T-helper 1 cell treated with Interleukin-12 subunit alpha and Interleukin-12 subunit beta and Interleukin-4 antibody, amounts not matched to agents 30 μg/mL and 1 μg/mL, for 36 hours (primary cell): ENCODE data around the gene KRTAP1-5.
"Not testable (repeated sequence)": the region's sequence is repeated elsewhere in the genome, so short reads cannot be mapped to it uniquely, and the experiment has no call there.

Source experiments
- H3K27ac Mint-ChIP-seq: one replicate; pipeline ENCODE4 v1.8.0; 2021; ENCODE audit warnings: mild to moderate bottlenecking, mixed read lengths
- H3K27me3 Mint-ChIP-seq: one replicate; pipeline ENCODE4 v1.8.0; 2021; ENCODE audit warnings: low read depth, mixed read lengths
- H3K36me3 Mint-ChIP-seq: one replicate; pipeline ENCODE4 v1.8.0; 2021; ENCODE audit warnings: low read depth, mixed read lengths
- H3K4me1 Mint-ChIP-seq: one replicate; pipeline ENCODE4 v1.8.0; 2021; ENCODE audit warnings: low read depth, mixed read lengths
- H3K4me3 Mint-ChIP-seq: one replicate; pipeline ENCODE4 v1.8.0; 2021; ENCODE audit warnings: mild to moderate bottlenecking, moderate library complexity, mixed read lengths
- H3K9me3 Mint-ChIP-seq: one replicate; pipeline ENCODE4 v1.8.0; 2021; ENCODE audit warnings: mixed read lengths

Gene KRTAP1-5

GRCh38 chr17:41026715-41027471, at the start of gene KRTAP1-5:
Gene KRTAP1-5 (minus strand): TSS chr17:41027208. CDS start chr17:41027155, 53 bp downstream.
- H3K4me1 Mint-ChIP-seq, result no peaks in the 10 kb centered on the region
- H3K4me3 Mint-ChIP-seq, result no peak within 1 kb of the TSS
- H3K27me3 Mint-ChIP-seq, result peaks cover 10% of the 10 kb centered on the region
- no peaks in the 10 kb centered on the region for H3K9me3 Mint-ChIP-seq
- no peaks in the 10 kb centered on the region for H3K36me3 Mint-ChIP-seq
- no peak within 1 kb of the TSS for H3K27ac Mint-ChIP-seq

- H3K36me3 Mint-ChIP-seq, result no peaks in the 10 kb centered on the region
- peaks cover 14% of the 10 kb centered on the region for H3K27me3 Mint-ChIP-seq
- no peaks in the 10 kb centered on the region for H3K4me1 Mint-ChIP-seq
- H3K4me3 Mint-ChIP-seq, result no peak overlapping the region
- no peak overlapping the region for H3K27ac Mint-ChIP-seq
- no peaks in the 10 kb centered on the region for H3K9me3 Mint-ChIP-seq
These were observed 49.8 kb upstream of the KRTAP1-5 start for GRCh38 chr17:41076788-41077187.

- Mint-ChIP-seq H3K4me1 (no peaks in the 10 kb centered on the region), H3K27me3 (peaks cover 11% of the 10 kb centered on the region), H3K4me3 (no peak overlapping the region), H3K36me3 (no peaks in the 10 kb centered on the region), H3K9me3 (no peaks in the 10 kb centered on the region), H3K27ac (no peak overlapping the region)
These were observed 46.7 kb upstream of the KRTAP1-5 start for GRCh38 chr17:41073676-41074075.

GRCh38 chr17:41071606-41072360, 44.8 kb upstream of the KRTAP1-5 start:
- peaks cover 9% of the 10 kb centered on the region for H3K27me3 Mint-ChIP-seq
- no peaks in the 10 kb centered on the region for H3K9me3 Mint-ChIP-seq
- no peak overlapping the region for H3K27ac Mint-ChIP-seq
- H3K4me1 Mint-ChIP-seq, result no peaks in the 10 kb centered on the region
- no peak overlapping the region for H3K4me3 Mint-ChIP-seq
- H3K36me3 Mint-ChIP-seq, result no peaks in the 10 kb centered on the region

GRCh38 chr17:41069031-41069430, 42.0 kb upstream of the KRTAP1-5 start:
- no peak overlapping the region for H3K4me3 Mint-ChIP-seq
- no peaks in the 10 kb centered on the region for H3K27me3 Mint-ChIP-seq
- H3K9me3 Mint-ChIP-seq, result no peaks in the 10 kb centered on the region
- H3K36me3 Mint-ChIP-seq, result no peaks in the 10 kb centered on the region
- no peak overlapping the region for H3K27ac Mint-ChIP-seq
- H3K4me1 Mint-ChIP-seq, result no peaks in the 10 kb centered on the region

- Mint-ChIP-seq H3K36me3 (no peaks in the 10 kb centered on the region), H3K27ac (no peak overlapping the region), H3K27me3 (no peaks in the 10 kb centered on the region), H3K4me1 (no peaks in the 10 kb centered on the region), H3K9me3 (no peaks in the 10 kb centered on the region), H3K4me3 (no peak overlapping the region)
These were observed 40.3 kb upstream of the KRTAP1-5 start for GRCh38 chr17:41067281-41067680.

GRCh38 chr17:41065829-41066624, 39.0 kb upstream of the KRTAP1-5 start, which contains the start of gene KRTAP2-4:
Gene KRTAP2-4 (minus strand): TSS chr17:41065879. CDS start chr17:41065845, 34 bp downstream.
- H3K9me3 Mint-ChIP-seq, result no peaks in the 10 kb centered on the region
- H3K36me3 Mint-ChIP-seq, result no peaks in the 10 kb centered on the region
- H3K4me1 Mint-ChIP-seq, result no peaks in the 10 kb centered on the region
- H3K27ac Mint-ChIP-seq, result no peak within 1 kb of the TSS
- peaks cover 10% of the 10 kb centered on the region for H3K27me3 Mint-ChIP-seq
- no peak within 1 kb of the TSS for H3K4me3 Mint-ChIP-seq

GRCh38 chr17:41065016-41065689, 38.1 kb upstream of the KRTAP1-5 start:
- H3K9me3 Mint-ChIP-seq, H3K36me3 Mint-ChIP-seq, H3K4me1 Mint-ChIP-seq, H3K27ac Mint-ChIP-seq, H3K4me3 Mint-ChIP-seq: not testable (repeated sequence)
- peaks cover 18% of the 10 kb centered on the region for H3K27me3 Mint-ChIP-seq

- Mint-ChIP-seq H3K4me1 (no peaks in the 10 kb centered on the region), H3K9me3 (no peaks in the 10 kb centered on the region)
These were observed 37.3 kb upstream of the KRTAP1-5 start for GRCh38 chr17:41064301-41064700.

GRCh38 chr17:41063449-41063848, 36.4 kb upstream of the KRTAP1-5 start:
- H3K36me3 Mint-ChIP-seq, result no peaks in the 10 kb centered on the region
- no peak overlapping the region for H3K27ac Mint-ChIP-seq
- no peaks in the 10 kb centered on the region for H3K4me1 Mint-ChIP-seq
- no peak overlapping the region for H3K4me3 Mint-ChIP-seq
- no peaks in the 10 kb centered on the region for H3K9me3 Mint-ChIP-seq
- H3K27me3 Mint-ChIP-seq, result peaks cover 30% of the 10 kb centered on the region

More at GRCh38 chr17:41064301-41064700, 37.3 kb upstream of the KRTAP1-5 start:
- H3K36me3 Mint-ChIP-seq, result no peaks in the 10 kb centered on the region
- no peak overlapping the region for H3K27ac Mint-ChIP-seq
- H3K4me3 Mint-ChIP-seq, result no peak overlapping the region
- H3K27me3 Mint-ChIP-seq, result peaks cover 22% of the 10 kb centered on the region

GRCh38 chr17:41061964-41062363, 35.0 kb upstream of the KRTAP1-5 start:
- Mint-ChIP-seq H3K27me3 (peaks cover 32% of the 10 kb centered on the region), H3K4me3 (no peak overlapping the region)

GRCh38 chr17:41060052-41060604, 33.1 kb upstream of the KRTAP1-5 start, which contains the start of gene KRTAP2-3:
Gene KRTAP2-3 (minus strand): TSS chr17:41060114. CDS start chr17:41060050, 64 bp downstream.
- Mint-ChIP-seq H3K36me3 (no peaks in the 10 kb centered on the region), H3K27ac (no peak within 1 kb of the TSS), H3K4me1 (no peaks in the 10 kb centered on the region), H3K9me3 (peaks cover 6% of the 10 kb centered on the region), H3K27me3 (peaks cover 32% of the 10 kb centered on the region), H3K4me3 (no peak within 1 kb of the TSS)

More at GRCh38 chr17:41061964-41062363, 35.0 kb upstream of the KRTAP1-5 start:
- Mint-ChIP-seq H3K27ac (no peak overlapping the region), H3K36me3 (no peaks in the 10 kb centered on the region), H3K9me3 (peaks cover 6% of the 10 kb centered on the region), H3K4me1 (no peaks in the 10 kb centered on the region)

GRCh38 chr17:41059276-41060051, 32.5 kb upstream of the KRTAP1-5 start:
- not testable (repeated sequence) for H3K36me3 Mint-ChIP-seq, H3K4me1 Mint-ChIP-seq, H3K9me3 Mint-ChIP-seq, H3K4me3 Mint-ChIP-seq, H3K27ac Mint-ChIP-seq
- H3K27me3 Mint-ChIP-seq, result peaks cover 32% of the 10 kb centered on the region
